Endothelial cell of umbilical vein (primary cell): ENCODE results near the gene DNAH6. TPM values are rescaled to one million over a fixed set of nuclear protein-coding genes. Genes with fewer than 3 reads are reported as not detected.

Experiments used
- BruUV-seq: library from RNA; stranded (reverse); fragments of 400-500 nt; replicated peaks from 2 replicates; lab custom pipeline; 2021; lab: Mats Ljungman, UMichigan
- CTCF ChIA-PET: fragments of 300-600, 350-600 bp; sonication (Branson Sonifier 250); formaldehyde crosslinking; loops from one replicate; lab custom pipeline; 2021; ENCODE audit warnings: antibody characterized with exemption, inconsistent platforms; lab: Charles Lee
- POLR2A ChIA-PET: fragments of 300-600, 350-600 bp; sonication (Branson Sonifier 250); formaldehyde crosslinking; loops from one replicate; lab custom pipeline; 2021; ENCODE audit warnings: antibody characterized with exemption, inconsistent platforms; lab: Charles Lee
- DNase-seq: peaks from one replicate; pipeline ENCODE4 v3.0.0-alpha.2; 2011; ENCODE audit warnings: low read depth, low spot score
- FAIRE-seq: peaks from 2 replicates; lab custom pipeline; 2011; peaks lifted over from hg19 to GRCh38; lab: Jason Lieb, UNC
- H2AFZ ChIP-seq: 2 replicates; pipeline ENCODE4 v1.6.0; 2012; ENCODE audit warnings: low read depth, low read length, control low read depth, inconsistent platforms
- H3K27ac ChIP-seq: 2 replicates; pipeline ENCODE4 v1.5.1; 2011; ENCODE audit warnings: low read depth, mild to moderate bottlenecking, control low read depth, low read length, moderate library complexity; ENCODE audit not compliant: insufficient read depth
- H3K27me3 ChIP-seq, 2 experiments: 2 replicates each; pipeline versions ENCODE4 v1.6.0 to v1.6.1; 2011; ENCODE audit warnings: low read length in 2 of 2, mixed read lengths in 1 of 2; ENCODE audit not compliant: control insufficient read depth in 2 of 2, insufficient read depth in 2 of 2
- H3K36me3 ChIP-seq, 2 experiments: 2 replicates in 1 of 2; 3 replicates in 1 of 2; pipeline ENCODE4 v1.5.1; 2011; ENCODE audit warnings: low read length in 2 of 2, mild to moderate bottlenecking in 1 of 2, moderate library complexity in 1 of 2; ENCODE audit not compliant: control insufficient read depth in 2 of 2, insufficient read depth in 2 of 2; ENCODE audit errors: extremely low read depth in 1 of 2
- H3K4me1 ChIP-seq: 3 replicates; pipeline ENCODE4 v1.5.1; 2011; ENCODE audit warnings: mild to moderate bottlenecking, low read length; ENCODE audit not compliant: control insufficient read depth, insufficient read depth; ENCODE audit errors: extremely low read depth
- H3K4me2 ChIP-seq: 2 replicates; pipeline ENCODE4 v1.6.1; 2011; ENCODE audit warnings: low read length, control low read depth, mixed read lengths; ENCODE audit not compliant: insufficient read depth
- H3K4me3 ChIP-seq, 3 experiments: fragments of 200-600 bp in 1 of 3; sonication (generic), shearing (Covaris generic) in 1 of 3; replicated peaks in 1 of 3; 2 replicates each; pipeline ENCODE4 v1.5.1; 2011 to 2016; ENCODE audit warnings: control low read depth in 3 of 3, low read length in 3 of 3, mild to moderate bottlenecking in 2 of 3, inconsistent platforms in 1 of 3, low read depth in 1 of 3, moderate library complexity in 1 of 3; ENCODE audit not compliant: insufficient read depth in 1 of 3
- H3K79me2 ChIP-seq: 2 replicates; pipeline ENCODE4 v1.6.0; 2012; ENCODE audit warnings: low read length, inconsistent platforms; ENCODE audit not compliant: control insufficient read depth, insufficient read depth
- H3K9ac ChIP-seq: replicated peaks from 2 replicates; pipeline ENCODE3; 2011; ENCODE audit warnings: low read length, control low read depth; ENCODE audit not compliant: insufficient read depth; ENCODE audit errors: extremely low read depth
- H3K9me1 ChIP-seq: replicated peaks from 3 replicates; pipeline ENCODE4 v1.6.0; 2011; ENCODE audit warnings: mild to moderate bottlenecking, low read length; ENCODE audit not compliant: control insufficient read depth, insufficient read depth; ENCODE audit errors: extremely low read depth
- H3K9me3 ChIP-seq: replicated peaks from 2 replicates; pipeline ENCODE4 v1.5.1; 2012; ENCODE audit warnings: low read length, inconsistent platforms; ENCODE audit not compliant: control insufficient read depth, insufficient read depth
- H4K20me1 ChIP-seq: replicated peaks from 2 replicates; pipeline ENCODE3; 2011; ENCODE audit warnings: mild to moderate bottlenecking, low read length; ENCODE audit not compliant: control insufficient read depth, insufficient read depth; ENCODE audit errors: extremely low read depth
- CTCF ChIP-seq, 2 donors: IDR thresholded peaks; 1 replicate in 1 of 2; 2 replicates in 1 of 2; pipeline ENCODE4 v1.5.1; 2011; ENCODE audit warnings: low read length in 2 of 2, mild to moderate bottlenecking in 2 of 2, moderate library complexity in 2 of 2, control low read depth in 1 of 2, inconsistent platforms in 1 of 2, low read depth in 1 of 2; ENCODE audit not compliant: insufficient read depth in 1 of 2; ENCODE audit errors: extremely low read depth in 1 of 2
- EZH2 ChIP-seq: IDR thresholded peaks from 2 replicates; pipeline ENCODE4 v1.6.1; 2012; ENCODE audit warnings: borderline replicate concordance, low read depth, mild to moderate bottlenecking, moderate library complexity, low read length, inconsistent platforms; ENCODE audit not compliant: severe bottlenecking
- FOS ChIP-seq: IDR thresholded peaks from 2 replicates; pipeline ENCODE4 v1.6.1; 2011; ENCODE audit warnings: mild to moderate bottlenecking, low read length, moderate library complexity, borderline replicate concordance; ENCODE audit not compliant: insufficient read depth
- GATA2 ChIP-seq: IDR thresholded peaks from 2 replicates; pipeline ENCODE4 v1.7.0; 2011; ENCODE audit warnings: low read depth, mild to moderate bottlenecking, moderate library complexity, mixed read lengths, low read length; ENCODE audit not compliant: insufficient read length, insufficient read depth
- JUN ChIP-seq: IDR thresholded peaks from 2 replicates; pipeline ENCODE4 v1.6.1; 2011; ENCODE audit warnings: borderline replicate concordance, low read depth; ENCODE audit not compliant: insufficient read length, insufficient read depth
- MYC ChIP-seq: IDR thresholded peaks from one replicate; pipeline ENCODE4 v1.6.1; 2011; ENCODE audit warnings: mild to moderate bottlenecking, low read depth, low read length
- POLR2A ChIP-seq: IDR thresholded peaks from 2 replicates; pipeline ENCODE4 v1.6.1; 2012; ENCODE audit warnings: low read depth, mild to moderate bottlenecking, control low read depth, low read length
- POLR2AphosphoS5 ChIP-seq: IDR thresholded peaks from 2 replicates; pipeline ENCODE4 v1.6.1; 2012; ENCODE audit warnings: low read depth, mild to moderate bottlenecking, control low read depth, low read length, moderate library complexity; ENCODE audit not compliant: insufficient read depth
- dilution Hi-C: fragments of 300-500 bp; cut with MboI; formaldehyde crosslinking; loops from one replicate; pipeline ENCODE4 v1.15.0; 2019; ENCODE audit warnings: low sequenced_read_pairs; ENCODE audit not compliant: extremely low pct_ligation_motif_present
- intact Hi-C: fragments of 100-400 bp; cut with micrococcal nuclease; formaldehyde crosslinking; loops from one replicate; pipeline ENCODE4 v1.10.0; 2022
- polyA plus RNA-seq, 4 experiments: library from polyadenylated mRNA; depleted of rRNA in 3 of 4; stranded (reverse) in 3 of 4; unstranded in 1 of 4; fragments of >200 nt; gene quantifications; 2 replicates each; pipeline versions ENCODE4 v1.2.1 to v1.2.3, GENCODE V29; 2011 to 2012; ENCODE audit warnings: missing spikeins in 1 of 4
- total RNA-seq: library from RNA; stranded (reverse); gene quantifications from 2 replicates; pipeline ENCODE4 v1.2.3, GENCODE V29; 2021
- TF ChIP-seq, protein P1 (sequence below): IDR thresholded peaks from 2 replicates; pipeline ENCODE4 v1.6.1; 2011; ENCODE audit not compliant: insufficient read depth, insufficient read length

Gene DNAH6
- total and polyA plus RNA-seq, 2 donors (not counting 3 experiments of a cell fraction or from before 2014, with no cell fraction given): 0.24 TPM; not detected in 1

GRCh38 chr2:84694088-84694622, 177.9 kb downstream of the DNAH6 start:
- H4K20me1 ChIP-seq: no peaks in the 10 kb centered on the region
- peaks cover 2 to 4% of the 10 kb centered on the region in 2 experiments for H3K27me3 ChIP-seq
- no peak overlapping the region for H2AFZ ChIP-seq
- POLR2A ChIA-PET: no interaction called here
- TF ChIP-seq CTCF (IDR thresholded peaks at IDR 0.05; ENCODE audit: extremely low read depth in 1 of 2, insufficient read depth in 1 of 2, low read depth in 1 of 2, low read length in 2 of 2) (no peak), EZH2 (no peak)
- H3K4me3 ChIP-seq: no peak overlapping the region
- DNase-seq (no peak), FAIRE-seq (no peak)
- dilution Hi-C loops: no loop called here
- no peak overlapping the region for H3K4me2 ChIP-seq
- H3K4me1 ChIP-seq: no peaks in the 10 kb centered on the region
- H3K27ac ChIP-seq: no peak overlapping the region
- H3K9me3 ChIP-seq: no peaks in the 10 kb centered on the region
- BruUV-seq: no TSS peak
- CTCF ChIA-PET: no interaction called here
- no peaks in the 10 kb centered on the region for H3K9me1 ChIP-seq
- H3K36me3 ChIP-seq: no peaks in the 10 kb centered on the region
- intact Hi-C loops: no loop called here
- no peak overlapping the region for H3K9ac ChIP-seq
- no peaks in the 10 kb centered on the region for H3K79me2 ChIP-seq

DNA sequence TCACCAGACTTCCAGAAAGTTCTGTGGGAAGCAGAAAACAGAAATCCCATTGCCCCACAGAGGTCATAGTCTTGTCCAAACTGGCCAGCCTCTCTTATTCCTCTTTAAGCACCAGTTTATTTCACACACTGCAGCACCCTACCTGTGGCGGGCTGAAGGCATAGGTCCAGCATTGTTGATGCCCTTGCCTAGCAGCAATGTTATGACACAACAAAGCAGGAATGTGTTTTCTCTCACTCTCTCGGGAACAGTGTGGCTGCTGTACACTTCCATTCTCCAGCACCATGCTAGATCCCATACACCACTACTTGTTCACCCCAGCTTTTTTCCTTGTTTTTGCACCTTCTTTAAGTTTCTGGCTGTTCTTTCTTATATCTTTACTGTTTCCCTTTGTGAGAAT, 181.6 kb downstream of the DNAH6 start:
- no TSS peak for BruUV-seq
- Histone ChIP-seq H3K4me1 (no peaks in the 10 kb centered on the region), H3K36me3 (no peaks in the 10 kb centered on the region), H3K9ac (no peak overlapping the region), H3K9me3 (no peaks in the 10 kb centered on the region), H3K27ac (no peak overlapping the region), H3K79me2 (no peaks in the 10 kb centered on the region), H3K4me3 (no peak overlapping the region), H2AFZ (no peak overlapping the region), H3K27me3 (peaks cover 2 to 4% of the 10 kb centered on the region in 2 experiments), H4K20me1 (no peaks in the 10 kb centered on the region), H3K4me2 (no peak overlapping the region), H3K9me1 (no peaks in the 10 kb centered on the region)
- FAIRE-seq (no peak), DNase-seq (no peak)
- TF ChIP-seq EZH2: no peak
- TF ChIP-seq FOS: no peak
- TF ChIP-seq, protein P1, sequence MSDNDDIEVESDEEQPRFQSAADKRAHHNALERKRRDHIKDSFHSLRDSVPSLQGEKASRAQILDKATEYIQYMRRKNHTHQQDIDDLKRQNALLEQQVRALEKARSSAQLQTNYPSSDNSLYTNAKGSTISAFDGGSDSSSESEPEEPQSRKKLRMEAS: no peak
- TF ChIP-seq CTCF (IDR thresholded peaks at IDR 0.05; ENCODE audit: extremely low read depth in 1 of 2, insufficient read depth in 1 of 2, low read depth in 1 of 2, low read length in 2 of 2): no peak
- no peak for TF ChIP-seq POLR2AphosphoS5
- no peak for TF ChIP-seq MYC
- no peak for TF ChIP-seq POLR2A
- TF ChIP-seq GATA2: no peak
- TF ChIP-seq JUN: no peak
- dilution Hi-C loops: no loop called here
- POLR2A ChIA-PET: no interaction called here
- intact Hi-C loops: no loop called here
- CTCF ChIA-PET: no interaction called here
